Measurements from ENCODE around the gene MMP11.
"Not testable (repeated sequence)": the region's sequence is repeated elsewhere in the genome, so short reads cannot be mapped to it uniquely, and the experiment has no call there.

The MMP11 gene, protein sequence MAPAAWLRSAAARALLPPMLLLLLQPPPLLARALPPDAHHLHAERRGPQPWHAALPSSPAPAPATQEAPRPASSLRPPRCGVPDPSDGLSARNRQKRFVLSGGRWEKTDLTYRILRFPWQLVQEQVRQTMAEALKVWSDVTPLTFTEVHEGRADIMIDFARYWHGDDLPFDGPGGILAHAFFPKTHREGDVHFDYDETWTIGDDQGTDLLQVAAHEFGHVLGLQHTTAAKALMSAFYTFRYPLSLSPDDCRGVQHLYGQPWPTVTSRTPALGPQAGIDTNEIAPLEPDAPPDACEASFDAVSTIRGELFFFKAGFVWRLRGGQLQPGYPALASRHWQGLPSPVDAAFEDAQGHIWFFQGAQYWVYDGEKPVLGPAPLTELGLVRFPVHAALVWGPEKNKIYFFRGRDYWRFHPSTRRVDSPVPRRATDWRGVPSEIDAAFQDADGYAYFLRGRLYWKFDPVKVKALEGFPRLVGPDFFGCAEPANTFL

DNA sequence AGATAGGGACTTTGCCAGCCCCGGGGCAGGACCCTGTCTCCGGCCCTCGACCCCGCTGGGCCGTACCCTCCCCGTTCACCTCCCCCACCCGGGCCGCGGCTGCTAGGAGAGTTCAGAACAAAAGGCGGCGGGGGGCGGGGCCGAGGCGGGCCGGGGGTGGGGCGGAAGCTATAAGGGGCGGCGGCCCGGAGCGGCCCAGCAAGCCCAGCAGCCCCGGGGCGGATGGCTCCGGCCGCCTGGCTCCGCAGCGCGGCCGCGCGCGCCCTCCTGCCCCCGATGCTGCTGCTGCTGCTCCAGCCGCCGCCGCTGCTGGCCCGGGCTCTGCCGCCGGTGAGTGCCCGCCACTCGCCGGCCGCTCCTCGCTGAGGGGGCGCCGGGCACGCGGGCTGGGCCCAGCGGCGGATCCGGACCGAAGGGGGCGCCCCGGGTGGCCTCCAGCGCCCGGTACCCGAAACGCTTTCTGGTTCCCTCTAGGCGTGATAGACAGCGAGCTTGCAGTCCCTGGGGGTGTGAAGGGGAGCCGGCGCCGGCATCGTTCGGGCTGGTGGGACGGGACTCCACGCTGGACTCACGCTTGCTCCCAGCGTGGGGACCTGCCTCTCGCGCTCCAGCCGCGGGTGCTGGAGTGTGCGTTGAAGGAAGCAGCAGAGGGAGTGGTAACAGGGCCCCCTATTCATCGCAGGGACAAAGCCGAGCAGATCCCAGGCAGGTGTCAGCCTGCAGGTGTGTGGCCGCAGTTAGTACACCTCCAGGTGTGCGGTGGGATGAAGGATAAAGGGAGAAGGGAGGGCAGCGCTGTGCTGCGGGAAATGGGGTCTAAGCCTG lies at the start of gene MMP11:
Gene MMP11 (plus strand): TSS at position 201 of the 825 bp plus-strand sequence. CDS start 22 bp downstream, at position 223.
- DNase-seq (ENCODE audit: low read depth) = peak; percentile 49

DNA sequence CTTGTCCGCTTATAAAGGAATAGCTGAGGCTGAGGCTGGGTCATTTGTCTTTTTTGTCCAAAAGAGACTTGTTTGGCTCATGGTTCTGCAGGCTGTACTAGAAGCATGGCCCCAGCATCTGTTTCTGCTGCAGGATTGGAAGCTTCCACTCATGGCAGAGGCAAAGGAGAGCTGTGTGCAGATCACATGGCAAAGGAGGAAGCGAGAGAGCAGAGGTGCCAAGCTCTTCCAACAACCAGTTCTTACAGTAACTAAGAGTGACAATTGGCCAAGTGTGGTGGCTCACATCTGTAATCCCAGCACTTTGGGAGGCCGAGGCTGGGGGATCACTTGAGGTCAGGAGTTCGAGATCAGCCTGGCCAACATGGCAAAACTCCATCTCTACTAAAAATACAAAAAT lies 44.5 kb upstream of the MMP11 start:
- not testable (repeated sequence) for DNase-seq (ENCODE audit: low read depth)

DNA sequence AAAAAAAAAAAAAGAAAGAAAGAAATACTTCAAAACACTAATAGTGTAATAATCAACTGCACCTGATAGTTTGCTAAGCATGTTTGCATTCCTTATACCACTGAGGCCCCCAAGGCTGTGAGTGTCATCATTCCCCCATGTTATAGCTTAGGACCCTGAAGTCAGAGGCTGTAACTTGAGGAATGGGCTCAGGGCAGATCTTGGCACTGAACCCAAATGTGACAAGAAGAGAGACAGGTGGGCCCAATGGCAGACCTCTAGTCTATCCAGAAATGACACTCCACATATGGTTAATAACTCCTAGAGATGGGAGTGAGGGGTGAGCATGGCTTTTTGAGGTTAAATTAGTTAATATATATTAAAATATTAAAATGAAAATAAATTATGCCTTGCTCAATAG lies 35.0 kb upstream of the MMP11 start:
- DNase-seq (ENCODE audit: low read depth) = no peak

DNA sequence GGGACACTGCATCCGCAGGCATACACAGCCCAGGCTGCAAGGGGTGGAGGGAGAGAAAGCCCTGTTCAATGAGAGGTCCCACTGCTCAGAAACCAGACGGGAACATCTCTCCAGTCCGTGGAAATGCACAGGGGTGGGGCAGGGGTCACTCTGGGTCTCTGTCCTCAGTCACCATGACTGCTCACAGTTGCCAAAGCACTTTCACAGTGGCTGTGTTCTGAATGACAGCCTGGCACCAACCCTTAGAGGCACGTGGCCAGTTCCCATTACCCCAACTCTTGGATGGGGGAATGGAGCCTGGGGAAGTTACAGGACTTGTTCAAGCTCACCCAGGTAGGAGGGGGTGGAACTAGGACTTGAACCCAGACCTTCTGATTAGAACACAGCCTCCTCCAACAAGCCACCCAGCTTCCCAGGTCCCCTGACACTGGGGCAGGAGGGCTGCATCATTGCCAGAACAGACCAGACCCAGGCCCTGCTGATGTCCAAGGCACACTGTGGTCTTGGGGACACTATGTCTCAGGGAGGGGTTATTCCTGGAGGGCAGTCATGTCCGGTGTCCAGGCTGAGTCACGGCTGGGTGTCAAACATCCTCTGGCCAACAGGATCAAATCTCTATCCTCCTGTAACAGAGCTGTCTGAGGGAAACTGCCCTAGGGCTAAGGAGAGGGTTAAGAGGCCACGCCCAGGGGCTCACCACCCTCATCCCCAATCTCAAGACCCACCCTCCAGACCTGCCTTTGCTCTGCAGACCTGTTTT lies 30.0 kb upstream of the MMP11 start:
- no peak for DNase-seq (ENCODE audit: low read depth)

DNA sequence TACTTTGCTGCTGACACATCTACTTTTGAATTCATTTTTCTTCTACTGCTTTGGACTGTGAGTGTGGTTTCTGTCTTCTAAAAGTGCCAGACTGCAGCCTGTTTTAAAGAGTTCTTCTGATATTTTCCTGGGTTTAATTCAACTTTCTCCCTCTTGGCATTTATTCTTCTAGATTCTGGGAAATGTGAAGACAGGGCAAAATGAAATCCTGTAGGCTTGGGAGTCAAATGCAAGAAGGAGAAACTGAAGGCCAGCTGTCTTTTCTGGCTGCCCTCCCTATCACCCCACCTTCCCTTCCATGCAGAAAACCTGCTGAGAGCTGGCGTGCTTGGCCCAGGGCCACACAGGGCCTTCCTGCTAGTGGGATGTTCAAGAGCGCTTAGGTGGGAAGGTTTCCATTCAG lies 29.3 kb upstream of the MMP11 start:
- DNase-seq (ENCODE audit: low read depth) = no peak

GRCh38 chr22:23744001-23744400 lies 28.6 kb upstream of the MMP11 start:
- no peak for DNase-seq (ENCODE audit: low read depth)

DNA sequence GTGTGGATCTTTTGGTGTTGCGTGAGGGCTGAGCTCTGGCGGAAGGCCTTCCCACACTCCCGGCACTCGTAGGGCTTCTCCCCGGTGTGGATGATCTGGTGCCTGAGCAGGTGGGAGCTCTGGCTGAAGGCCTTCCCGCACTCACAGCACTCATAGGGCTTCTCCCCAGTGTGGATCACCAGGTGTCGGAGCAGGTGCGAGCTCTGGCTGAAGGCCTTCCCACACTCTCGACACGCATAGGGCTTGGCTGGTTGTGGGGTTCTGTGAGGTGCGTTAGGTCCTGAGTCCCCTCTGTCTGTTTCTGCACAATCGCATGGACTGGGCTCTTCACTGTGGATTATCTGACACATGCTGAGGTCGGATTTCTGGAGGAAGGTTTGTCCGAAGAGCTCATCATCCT lies 28.2 kb upstream of the MMP11 start:
- no peak for DNase-seq (ENCODE audit: low read depth)

DNA sequence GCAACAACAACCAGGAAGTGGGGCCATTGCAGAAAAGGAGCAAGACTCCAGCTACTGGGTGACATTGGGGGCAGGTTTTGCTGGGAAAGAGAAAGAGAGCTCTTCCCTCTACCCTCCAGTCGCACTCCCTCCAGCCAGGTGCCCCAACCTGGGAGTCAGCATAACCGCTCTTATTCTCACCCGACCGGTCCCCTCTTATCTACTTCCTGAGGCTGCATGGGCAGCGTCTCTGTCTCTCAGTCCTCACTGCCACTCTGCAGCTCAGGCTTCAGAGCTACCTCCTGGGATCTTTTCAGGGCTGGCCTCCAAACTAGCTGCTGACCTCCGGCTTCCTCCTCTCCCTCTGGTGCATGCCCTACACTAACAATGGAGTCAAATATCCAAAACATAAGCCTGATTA lies 26.9 kb upstream of the MMP11 start:
- DNase-seq (ENCODE audit: low read depth) = no peak

DNA sequence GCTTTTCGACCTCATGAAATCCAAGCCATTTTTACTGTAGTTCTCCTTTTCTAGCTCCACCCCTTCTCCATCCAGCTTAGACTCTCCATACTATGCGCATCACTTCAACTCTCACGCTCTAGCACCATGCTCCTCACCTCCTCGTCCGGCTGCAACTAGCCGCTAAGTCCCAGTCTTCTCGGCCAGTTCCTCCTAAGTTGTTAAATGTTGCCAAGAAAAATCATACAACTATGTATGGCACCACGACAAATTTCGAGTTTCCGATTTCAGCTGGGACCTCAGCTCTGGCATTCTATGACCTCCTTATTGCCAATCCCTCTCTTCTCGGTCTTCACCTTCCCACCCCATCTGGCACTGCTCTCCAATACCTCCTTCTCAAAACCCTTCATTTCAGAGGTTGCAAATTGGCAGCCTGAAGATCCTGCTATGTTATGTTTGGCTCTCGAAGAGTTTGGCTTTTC lies 22.8 kb upstream of the MMP11 start:
- no peak for DNase-seq (ENCODE audit: low read depth)

DNA sequence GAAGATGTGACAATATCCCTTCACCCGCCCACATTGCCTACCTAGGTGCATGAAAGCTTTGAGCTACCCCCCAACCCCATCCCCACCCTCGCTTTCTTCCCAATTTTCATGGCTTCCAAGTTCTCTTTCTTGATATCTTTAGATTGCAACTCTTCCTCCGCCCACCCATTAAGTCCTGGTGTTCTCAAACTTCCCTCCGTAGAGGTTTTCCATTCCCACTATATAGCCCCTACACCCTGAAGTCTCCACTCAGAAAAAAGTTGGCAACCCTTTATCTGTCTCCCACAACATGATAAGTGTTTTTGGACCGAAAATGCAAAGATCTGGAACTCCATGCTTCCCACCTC lies 22.3 kb upstream of the MMP11 start:
- DNase-seq (ENCODE audit: low read depth) = no peak

DNA sequence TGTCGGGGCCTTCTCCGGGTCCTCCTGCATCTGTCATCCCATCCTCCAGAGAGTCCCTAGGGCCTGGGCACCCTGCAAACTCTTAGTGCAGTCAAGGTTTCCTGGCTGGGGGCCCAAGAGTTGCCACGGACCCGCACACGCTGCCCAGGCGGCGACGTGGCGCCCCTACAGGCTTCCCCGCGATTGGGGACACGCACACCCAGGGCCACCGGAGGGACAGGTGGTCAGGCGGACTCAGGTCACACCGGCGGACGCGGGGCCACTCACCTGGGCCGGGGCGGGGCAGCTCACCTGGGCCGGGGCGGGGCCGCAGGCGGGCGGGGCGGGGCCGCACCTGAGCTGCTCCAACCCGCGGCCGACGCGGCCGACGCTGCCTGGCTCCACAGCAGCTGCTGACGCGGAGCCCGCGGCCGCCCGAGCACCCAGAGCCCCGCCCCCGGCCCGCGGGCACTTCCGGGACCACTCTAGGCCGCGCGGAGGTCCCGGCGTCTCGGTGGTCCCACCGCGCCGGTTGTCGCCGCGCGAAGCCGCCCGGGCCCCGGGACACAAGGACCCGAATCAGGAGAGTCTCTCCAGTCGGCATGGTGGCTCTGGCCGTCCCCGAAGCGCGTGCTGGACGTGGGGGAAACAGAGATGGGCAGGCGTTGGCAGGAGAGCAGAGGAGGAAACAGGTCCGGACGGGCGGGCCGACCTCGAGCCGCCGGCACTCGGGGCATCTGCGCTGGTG lies 21.8 kb upstream of the MMP11 start, which contains the start of gene ZNF70:
Gene ZNF70 (minus strand): TSS at position 399 of the 727 bp plus-strand sequence. CDS start 5,972 bp downstream, outside the sequence.
- DNase-seq (ENCODE audit: low read depth) = peak; percentile 80

DNA sequence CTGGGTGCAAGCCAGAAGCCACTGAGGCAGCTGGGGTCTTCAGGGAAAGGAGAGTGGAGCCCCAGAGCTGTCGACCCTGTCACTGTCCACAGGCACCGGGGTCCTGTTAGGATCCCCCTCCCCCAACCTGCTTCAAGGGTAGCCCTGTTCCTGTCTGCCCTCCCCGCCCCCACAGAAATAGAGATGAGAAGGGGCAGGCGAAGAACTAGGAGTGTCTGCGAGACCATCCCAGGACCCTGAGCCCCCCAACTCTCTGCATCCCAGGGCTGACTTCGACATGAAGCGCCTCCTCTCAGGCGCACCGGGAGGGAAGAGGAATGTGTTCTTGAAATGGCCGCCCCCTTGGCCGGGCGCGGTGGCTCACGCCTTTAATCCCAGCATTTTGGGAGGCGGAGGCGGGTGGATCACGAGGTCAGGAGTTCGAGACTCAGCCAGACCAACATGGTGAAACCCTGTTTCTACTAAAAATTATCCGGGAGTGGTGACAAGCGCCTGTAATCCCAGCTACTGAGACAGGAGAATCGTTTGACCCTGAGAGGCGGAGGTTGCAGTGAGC lies 21.1 kb upstream of the MMP11 start:
- DNase-seq (ENCODE audit: low read depth) = no peak

- DNase-seq (ENCODE audit: low read depth) = no peak
Observed at GRCh38 chr22:23752090-23752691, 20.5 kb upstream of the MMP11 start.

- DNase-seq (ENCODE audit: low read depth) = no peak
Observed at GRCh38 chr22:23752750-23753149, 19.9 kb upstream of the MMP11 start.

DNA sequence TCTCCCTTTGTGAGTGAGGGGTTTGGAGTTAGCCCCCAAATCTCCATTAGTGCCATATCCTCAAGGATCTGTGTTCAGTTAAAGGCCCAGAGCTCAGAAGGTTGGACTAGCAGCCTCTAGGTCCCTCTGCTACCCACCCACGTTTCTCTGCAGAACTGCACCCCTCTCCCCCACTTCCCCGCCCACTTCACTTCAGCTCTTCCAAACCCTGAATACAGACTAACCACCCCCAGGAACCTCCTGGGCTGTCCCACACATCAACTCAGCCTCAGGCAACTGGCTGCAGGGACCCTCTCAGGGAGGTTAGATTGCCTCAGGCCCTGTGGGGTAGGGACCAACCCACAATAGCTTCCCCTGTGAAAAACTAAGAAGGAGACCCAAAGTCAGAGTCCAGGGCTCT lies 19.3 kb upstream of the MMP11 start:
- DNase-seq (ENCODE audit: low read depth) = no peak

GRCh38 chr22:23754220-23754919 lies 18.3 kb upstream of the MMP11 start, which contains the start of gene VPREB3:
TSS of gene VPREB3 (minus strand) at chr22:23754425. CDS start at chr22:23754363, 62 bp downstream.
- DNase-seq (ENCODE audit: low read depth) = no peak

- DNase-seq (ENCODE audit: low read depth) = no peak
Observed at GRCh38 chr22:23754980-23755636, 17.5 kb upstream of the MMP11 start.

GRCh38 chr22:23755711-23756110 lies 16.9 kb upstream of the MMP11 start:
- DNase-seq (ENCODE audit: low read depth) = no peak

- DNase-seq (ENCODE audit: low read depth) = no peak
Observed at GRCh38 chr22:23756891-23757290, 15.8 kb upstream of the MMP11 start.
